ENCODE data around the gene ATP13A5. TPM values are rescaled to one million over a fixed set of nuclear protein-coding genes. Genes with fewer than 3 reads are reported as not detected.

ATP13A5 gene
- total RNA-seq, 1 experiment from 2014 or later = not detected

DNA sequence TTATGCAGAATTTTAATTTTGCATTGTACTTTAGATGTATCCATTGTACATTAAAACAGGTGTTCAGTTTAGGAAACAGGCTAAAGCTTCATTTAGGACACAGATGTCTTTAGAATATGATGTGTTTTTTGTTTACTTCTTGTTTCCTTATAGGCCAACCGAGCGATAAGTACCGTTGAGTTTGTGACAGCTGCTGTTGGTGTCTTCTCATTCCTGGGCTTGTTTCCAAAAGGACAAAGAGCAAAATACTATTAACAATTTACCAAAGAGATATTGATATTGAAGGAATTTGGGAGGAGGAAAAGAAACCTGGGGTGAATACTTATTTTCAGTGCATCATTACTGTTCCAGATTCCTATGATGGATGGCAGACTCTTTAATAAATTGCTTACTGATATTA, 108.1 kb downstream of the ATP13A5 start:
- no peak for DNase-seq (ENCODE audit: low spot score)

- no peak for DNase-seq (ENCODE audit: low spot score)
Observed at GRCh38 chr3:193269343-193270028, 109.1 kb downstream of the ATP13A5 start.

- DNase-seq (ENCODE audit: low spot score) = peak; percentile 14
Observed at GRCh38 chr3:193262707-193263106, 115.8 kb downstream of the ATP13A5 start.

DNA sequence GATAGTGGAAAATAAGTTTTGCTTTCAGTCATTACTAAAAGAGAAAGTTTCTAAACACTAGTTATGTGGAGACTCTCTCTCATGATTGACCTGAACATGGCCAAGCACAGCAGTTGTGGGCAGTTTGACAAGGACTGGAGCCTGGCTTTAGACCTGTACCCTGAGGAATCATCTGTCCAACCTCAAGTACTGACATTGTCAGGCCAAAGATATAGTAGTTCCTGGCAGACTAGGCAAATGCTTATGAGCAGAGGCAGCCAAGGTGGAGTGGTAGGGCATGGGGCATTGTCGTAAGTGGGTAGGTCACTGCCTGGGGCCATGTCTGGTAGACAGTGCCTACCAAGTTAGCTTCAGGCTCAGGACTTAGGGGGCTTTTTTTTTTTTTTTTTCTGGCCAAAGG, 116.6 kb downstream of the ATP13A5 start:
- DNase-seq (ENCODE audit: low spot score) = no peak

GRCh38 chr3:193253986-193254660, 124.4 kb downstream of the ATP13A5 start:
- DNase-seq (ENCODE audit: low spot score) = no peak

- no peak for DNase-seq (ENCODE audit: low spot score)
Observed at GRCh38 chr3:193250492-193250891, 128.1 kb downstream of the ATP13A5 start.

- no peak for DNase-seq (ENCODE audit: low spot score)
Observed at GRCh38 chr3:193248848-193249468, 129.6 kb downstream of the ATP13A5 start.

- no peak for DNase-seq (ENCODE audit: low spot score)
Observed at GRCh38 chr3:193243571-193243970, 135.0 kb downstream of the ATP13A5 start.

GRCh38 chr3:193241716-193242115, 136.8 kb downstream of the ATP13A5 start:
- DNase-seq (ENCODE audit: low spot score) = no peak

GRCh38 chr3:193240850-193241706, 137.5 kb downstream of the ATP13A5 start, which contains the start of gene PLAAT1:
TSS of gene PLAAT1 (plus strand) at chr3:193241222. CDS start at chr3:193255651, 14,429 bp downstream.
- DNase-seq (ENCODE audit: low spot score) = peak; percentile 47

DNA sequence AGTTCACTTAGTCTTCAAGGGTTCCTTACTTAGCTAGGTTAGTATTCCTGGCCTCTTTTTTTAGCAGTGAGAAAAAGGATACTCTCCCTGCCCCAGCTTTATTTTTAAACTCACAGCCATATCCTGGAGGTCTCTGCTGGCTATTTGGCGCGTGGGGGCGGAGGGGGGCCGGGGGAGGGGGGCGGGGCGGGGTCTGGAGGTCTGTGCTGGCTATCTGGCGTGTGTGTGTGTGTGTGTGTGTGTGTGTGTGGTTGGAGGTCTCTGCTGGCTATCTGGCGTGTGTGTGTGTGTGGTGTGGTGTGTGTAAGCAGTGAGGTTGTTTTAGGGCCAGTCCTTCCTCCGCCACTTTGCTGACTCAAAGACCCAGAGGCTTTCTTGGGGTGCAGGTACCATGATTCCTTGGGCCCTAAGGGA, 138.1 kb downstream of the ATP13A5 start:
- DNase-seq (ENCODE audit: low spot score) = no peak

- DNase-seq (ENCODE audit: low spot score) = no peak
Observed at GRCh38 chr3:193237030-193237429, 141.5 kb downstream of the ATP13A5 start.

DNA sequence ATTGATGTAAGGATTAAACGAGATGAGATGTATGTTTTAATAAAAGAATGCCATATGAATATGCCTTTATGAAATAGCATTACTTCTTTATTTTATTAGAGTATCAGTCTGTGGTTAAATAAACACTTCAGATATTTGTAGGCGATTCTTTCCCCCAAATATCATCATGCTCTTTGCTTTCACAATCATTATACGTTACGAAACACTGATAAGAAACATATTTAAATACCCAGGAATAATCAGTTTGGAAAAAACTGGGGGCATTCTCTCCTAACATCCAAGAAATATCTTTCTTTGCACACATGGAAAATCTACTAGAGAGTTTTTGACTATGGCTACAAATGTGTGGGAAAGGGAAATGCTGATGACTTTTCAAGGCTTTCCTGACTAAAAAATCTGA, 142.0 kb downstream of the ATP13A5 start:
- DNase-seq (ENCODE audit: low spot score) = no peak

- no peak for DNase-seq (ENCODE audit: low spot score)
Observed at GRCh38 chr3:193231201-193231600, 147.4 kb downstream of the ATP13A5 start.

DNA sequence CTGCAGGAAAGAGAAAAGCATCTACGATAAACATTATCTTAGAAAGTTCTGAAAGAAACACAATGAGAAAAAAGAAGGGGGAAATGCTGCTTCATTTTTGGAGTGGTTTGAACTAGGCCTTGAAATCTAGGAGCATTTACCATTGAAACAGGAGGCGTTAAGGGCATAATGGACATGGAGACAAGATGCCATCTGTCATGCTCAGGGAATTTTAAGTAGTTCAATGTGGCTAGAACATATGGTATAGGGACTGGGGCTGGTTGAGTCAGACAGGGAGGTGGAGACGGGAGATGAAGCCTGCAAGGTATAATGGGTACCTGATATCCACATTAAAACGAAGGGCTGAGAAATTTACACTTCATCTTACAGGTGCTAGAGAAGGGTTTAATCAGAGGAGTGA, 147.9 kb downstream of the ATP13A5 start:
- DNase-seq (ENCODE audit: low spot score) = no peak

DNA sequence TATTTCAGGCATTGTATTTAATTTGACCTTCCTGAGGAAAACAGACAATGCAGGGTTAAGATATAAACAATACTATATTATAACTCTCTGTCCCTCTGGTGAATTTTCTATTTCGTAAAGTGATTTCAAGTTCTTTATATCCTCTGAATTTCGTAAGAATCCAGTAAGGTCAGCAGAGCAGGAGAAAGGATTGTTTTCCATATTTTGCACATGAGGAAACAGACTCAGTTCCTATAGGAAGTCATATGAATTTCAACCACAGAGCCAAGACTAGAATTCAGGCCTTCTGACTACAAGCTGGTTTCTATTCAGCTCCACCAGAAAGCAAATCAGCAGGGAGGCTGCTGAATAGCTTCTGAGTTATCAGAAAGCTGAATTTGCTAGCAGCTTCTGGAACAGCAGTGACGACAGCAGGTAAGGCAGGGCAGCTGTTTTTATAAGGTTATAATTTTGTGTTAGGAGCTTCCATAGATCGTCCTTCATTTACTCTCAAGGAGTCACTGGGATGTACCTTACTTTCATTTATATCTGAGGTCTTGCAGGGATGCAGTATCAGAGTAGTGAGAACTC, 148.6 kb downstream of the ATP13A5 start:
- DNase-seq (ENCODE audit: low spot score) = no peak

DNA sequence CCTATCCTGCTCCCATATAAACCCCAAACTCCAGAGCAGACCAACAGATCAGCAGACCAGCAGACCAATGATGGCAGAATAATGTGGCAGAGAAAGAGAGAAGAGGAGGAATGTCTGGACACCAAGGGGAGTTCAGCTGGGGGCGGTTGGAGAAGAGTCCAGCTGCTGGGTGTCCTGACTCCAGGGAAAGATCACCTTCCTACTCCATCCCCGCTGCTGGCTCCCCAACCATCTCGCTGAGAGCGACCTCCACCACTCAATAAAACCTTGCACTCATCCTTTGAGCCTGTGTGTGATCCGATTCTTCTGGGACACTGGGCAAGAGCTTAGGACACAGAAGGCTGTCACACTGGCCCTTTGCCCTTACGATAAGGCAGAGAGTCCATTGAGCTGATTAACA, 150.3 kb downstream of the ATP13A5 start:
- no peak for DNase-seq (ENCODE audit: low spot score)

GRCh38 chr3:193225302-193226125, 153.0 kb downstream of the ATP13A5 start:
- no peak for DNase-seq (ENCODE audit: low spot score)

Data from HT-29 (cell line).